SKM-1 treated with dmso at 0.1 percent for 144 hours (cell line): ENCODE measurements around the gene MLLT3.

Source experiments
- DNase-seq: peaks from one replicate; lab custom pipeline; 2025; ENCODE audit not compliant: unreplicated experiment; lab: John Stamatoyannopoulos, UW

MLLT3 gene

GRCh38 chr9:20428976-20429375 lies 193.3 kb downstream of the MLLT3 start:
- no peak for DNase-seq

- DNase-seq: no peak
These were observed 194.9 kb downstream of the MLLT3 start for GRCh38 chr9:20427359-20427758.

DNA sequence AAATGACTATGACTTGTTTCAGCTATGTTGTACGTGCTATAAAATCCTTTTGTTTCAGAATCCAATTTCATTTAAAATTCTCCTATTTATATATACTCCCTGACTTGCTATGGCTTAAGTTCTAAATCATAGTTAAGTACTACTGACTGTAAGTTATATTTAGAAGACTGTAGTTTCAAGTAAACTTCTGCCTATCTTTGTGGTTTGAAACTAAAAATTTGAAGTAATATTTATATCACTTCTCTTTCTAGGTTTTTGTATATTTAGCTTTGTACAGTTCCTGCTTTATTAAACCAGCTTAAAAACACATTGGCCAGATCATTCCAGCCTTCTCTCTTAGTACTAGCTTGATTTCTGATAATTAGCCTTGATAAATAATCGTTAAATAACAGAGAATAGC lies 196.3 kb downstream of the MLLT3 start:
- DNase-seq: no peak

DNA sequence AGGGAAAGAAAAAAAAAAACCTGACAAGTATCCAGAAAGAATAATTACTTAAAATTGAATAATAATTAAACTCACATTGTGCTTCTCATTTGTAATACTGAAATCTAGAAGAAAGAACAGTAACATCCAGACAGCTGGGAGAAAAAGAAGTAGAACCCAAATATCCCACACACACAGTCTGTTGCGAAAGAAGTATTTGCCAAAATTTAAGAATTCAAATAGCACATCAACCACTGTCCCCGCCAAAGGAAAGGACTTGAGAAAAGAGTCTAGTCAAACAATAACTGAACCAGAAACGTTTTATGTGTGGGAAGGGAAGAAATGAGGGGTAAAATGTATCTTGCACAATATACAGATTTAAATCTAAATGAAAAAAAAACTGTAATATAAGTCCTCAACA lies 202.8 kb downstream of the MLLT3 start:
- DNase-seq: no peak

DNA sequence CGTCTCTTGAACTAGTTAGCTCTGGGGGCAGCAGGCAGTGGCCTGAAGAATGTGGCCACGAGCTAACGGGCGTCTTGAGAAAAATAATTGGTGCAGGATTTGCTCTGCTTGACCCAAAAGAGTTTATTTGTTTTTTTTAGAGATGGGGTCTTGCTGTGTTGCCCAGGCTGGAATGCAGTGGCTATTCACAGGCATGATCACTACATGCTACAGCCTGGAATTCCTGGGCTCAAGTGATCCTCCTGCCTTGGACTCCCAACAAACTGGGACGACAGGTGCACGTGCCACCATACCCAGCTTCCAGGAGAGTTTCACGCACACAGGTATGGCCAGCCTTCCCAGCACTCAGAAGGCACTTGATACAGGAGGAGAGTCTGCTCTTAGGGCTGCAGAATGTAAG lies 203.8 kb downstream of the MLLT3 start:
- no peak for DNase-seq

- DNase-seq: no peak
These were observed 204.8 kb downstream of the MLLT3 start for GRCh38 chr9:20417373-20418080.

DNA sequence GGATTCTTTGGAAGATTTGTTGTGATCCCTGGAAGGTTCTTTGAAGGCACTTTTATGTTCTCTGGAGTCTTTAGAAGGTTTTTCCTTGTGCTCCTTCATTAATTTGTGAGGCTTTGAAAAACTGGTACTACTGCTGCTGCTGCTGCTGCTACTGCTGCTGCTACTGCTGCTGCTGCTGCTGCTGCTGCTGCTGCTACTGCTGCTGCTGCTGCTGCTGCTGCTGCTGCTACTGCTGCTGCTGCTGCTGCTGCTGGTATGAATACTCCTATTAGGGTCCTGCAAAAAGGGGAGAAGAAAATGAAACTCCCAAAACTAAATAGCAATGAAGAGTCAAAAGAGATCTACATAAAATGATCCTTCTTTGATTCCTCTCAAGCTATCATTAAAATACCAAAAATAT lies 208.1 kb downstream of the MLLT3 start:
- no peak for DNase-seq

- DNase-seq: no peak
These were observed 212.8 kb downstream of the MLLT3 start for GRCh38 chr9:20409321-20410092.

DNA sequence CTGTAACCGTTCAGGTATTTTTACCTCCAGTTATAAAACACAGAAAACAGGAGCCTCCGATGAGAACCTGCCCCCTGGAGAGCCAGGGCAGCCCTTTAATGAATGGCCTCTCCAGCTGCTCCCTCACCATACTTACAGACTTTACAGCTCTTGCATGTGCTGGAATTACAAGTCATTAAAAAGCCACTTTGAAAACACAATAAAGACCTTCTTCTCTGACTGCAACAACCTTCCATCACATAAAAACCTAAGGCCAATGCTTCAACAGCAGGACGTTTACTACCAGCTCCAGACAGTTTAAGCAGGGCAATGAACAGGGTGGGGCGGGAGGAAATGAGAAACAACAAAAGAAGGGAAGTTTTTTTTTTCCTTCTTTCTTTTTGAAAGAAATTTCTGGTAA lies 213.8 kb downstream of the MLLT3 start:
- DNase-seq: no peak

- DNase-seq: no peak
These were observed 215.3 kb downstream of the MLLT3 start for GRCh38 chr9:20407013-20407412.

DNA sequence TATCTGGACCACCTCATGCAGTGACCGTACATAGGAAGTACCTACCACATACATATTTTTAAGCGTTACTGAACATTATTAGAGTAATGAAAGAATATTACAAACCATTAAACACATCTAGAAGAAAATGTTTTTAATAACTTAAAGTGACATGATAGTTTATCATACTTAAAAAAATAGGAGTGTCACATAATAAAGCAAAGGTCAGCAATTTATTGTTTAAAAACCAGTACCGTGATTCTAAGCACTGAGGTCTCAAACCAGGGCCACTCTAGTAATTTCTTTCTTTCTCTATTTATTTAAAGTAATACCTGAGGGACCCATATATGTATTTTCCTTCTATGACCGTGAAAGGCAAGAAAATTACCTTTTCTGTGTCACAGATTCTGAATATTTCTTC lies 216.0 kb downstream of the MLLT3 start:
- DNase-seq: no peak

DNA sequence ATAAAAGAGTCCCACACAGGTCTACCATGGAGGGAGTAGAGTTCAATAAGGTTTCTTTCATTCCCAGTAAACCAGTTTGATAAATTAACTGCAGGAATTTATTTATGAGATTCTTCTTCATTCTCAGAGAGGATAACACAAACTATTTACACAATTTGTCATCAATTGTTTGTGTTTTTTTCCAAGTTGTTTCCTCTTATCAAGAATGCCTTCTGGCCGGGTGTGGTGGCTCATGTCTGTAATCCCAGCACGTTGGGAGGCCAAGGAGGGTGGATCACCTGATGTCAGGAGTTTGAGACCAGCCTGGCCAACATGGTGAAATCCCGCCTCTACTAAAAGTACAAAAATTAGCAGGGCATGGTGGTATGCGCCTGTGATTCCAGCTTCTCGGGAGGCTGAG lies 216.7 kb downstream of the MLLT3 start:
- DNase-seq: no peak

DNA sequence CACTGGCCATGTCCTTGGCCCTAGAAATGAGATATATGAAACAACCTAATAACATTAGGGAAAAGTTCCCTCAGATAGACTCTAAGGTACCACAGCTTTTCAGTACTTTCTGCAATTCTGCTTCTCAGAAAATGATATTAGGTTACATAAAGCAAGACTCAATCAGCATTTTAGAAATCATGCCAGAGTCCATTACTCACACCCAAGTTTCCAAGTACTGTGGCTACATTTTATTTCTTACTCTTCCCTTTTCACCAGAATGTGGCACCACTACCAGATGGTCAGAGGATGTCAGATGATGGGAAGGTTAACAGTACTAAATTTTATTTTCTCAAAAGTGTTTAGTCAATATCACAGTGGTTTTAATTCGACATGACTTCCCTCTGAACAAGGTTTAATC lies 217.2 kb downstream of the MLLT3 start:
- no peak for DNase-seq

GRCh38 chr9:20404192-20404813 lies 218.0 kb downstream of the MLLT3 start:
- no peak for DNase-seq

- no peak for DNase-seq
These were observed 219.0 kb downstream of the MLLT3 start for GRCh38 chr9:20403346-20403745.

DNA sequence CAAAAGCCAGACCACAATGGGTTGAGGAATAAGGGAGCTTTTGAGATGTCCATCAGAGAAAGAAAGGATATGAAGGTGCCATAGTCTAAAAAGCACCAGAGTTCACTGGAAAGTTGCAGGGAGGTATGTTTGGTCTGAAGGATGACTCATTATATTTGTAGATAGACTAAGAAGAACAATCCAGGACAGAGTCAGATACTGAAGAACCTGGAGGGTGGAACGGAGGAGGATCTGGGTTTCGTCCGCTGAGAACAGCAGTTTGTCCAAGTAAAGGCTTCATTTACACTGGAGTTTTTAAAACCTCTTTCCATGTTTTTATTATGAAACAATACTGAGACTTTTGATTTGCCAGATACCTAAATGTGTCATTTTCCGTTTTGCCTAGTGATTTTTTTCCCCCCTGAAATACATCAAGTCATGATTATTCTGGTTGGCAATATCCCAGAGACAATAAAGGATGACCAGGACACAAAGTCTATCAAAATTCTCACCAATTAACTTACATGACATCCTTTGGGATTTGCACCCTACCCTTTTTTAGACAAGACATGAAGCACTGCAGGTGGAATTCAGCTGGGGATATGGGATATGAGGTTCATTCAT lies 219.9 kb downstream of the MLLT3 start:
- DNase-seq: no peak

- DNase-seq: no peak
These were observed 223.6 kb downstream of the MLLT3 start for GRCh38 chr9:20398536-20399338.

- DNase-seq: no peak
These were observed 225.0 kb downstream of the MLLT3 start for GRCh38 chr9:20397348-20397747.

DNA sequence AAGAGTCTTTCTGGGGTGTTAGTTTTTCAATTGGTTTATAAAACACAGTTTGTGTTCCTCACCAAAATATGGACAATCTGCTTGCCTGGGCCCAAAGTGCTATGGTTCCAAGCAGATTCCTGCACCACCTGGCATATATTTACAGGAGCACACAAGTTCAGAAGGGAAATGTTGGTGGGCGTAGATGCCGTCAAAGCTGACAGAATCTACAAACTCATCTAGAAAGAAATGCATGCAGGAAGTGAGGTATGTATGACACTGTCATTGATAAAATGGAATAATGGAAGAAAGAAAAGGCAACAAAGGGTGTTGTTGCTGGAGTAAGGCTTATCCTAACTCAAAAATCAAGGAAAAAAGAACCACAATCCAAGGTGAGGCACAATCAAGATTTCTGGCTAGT lies 225.8 kb downstream of the MLLT3 start:
- DNase-seq: no peak

DNA sequence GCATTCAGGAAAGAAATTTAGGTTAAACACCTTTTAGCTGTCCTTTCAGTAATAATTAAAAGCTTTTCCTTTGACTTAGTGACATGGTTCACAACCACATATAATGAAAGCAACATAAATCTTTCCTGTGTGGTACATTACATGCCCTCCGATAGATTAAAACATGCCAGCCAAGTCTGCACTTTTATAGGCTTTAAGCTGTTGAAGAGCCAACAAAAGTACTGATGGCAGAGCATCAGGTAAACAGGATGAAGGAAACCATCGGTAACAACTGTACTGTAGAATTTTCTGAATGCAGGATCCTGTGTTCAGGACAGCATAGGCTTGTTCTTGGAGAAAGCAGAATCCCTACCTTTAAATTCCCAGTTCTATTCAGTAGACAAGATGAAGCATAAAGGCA lies 226.6 kb downstream of the MLLT3 start:
- DNase-seq: no peak

GRCh38 chr9:20394969-20395368 lies 227.3 kb downstream of the MLLT3 start:
- no peak for DNase-seq
